ENCODE data around the gene FURIN. TPM values are rescaled to one million over a fixed set of nuclear protein-coding genes. Genes with fewer than 3 reads are reported as not detected.

Gene FURIN
- total RNA-seq, 1 experiment from 2014 or later = 35.1 TPM

DNA sequence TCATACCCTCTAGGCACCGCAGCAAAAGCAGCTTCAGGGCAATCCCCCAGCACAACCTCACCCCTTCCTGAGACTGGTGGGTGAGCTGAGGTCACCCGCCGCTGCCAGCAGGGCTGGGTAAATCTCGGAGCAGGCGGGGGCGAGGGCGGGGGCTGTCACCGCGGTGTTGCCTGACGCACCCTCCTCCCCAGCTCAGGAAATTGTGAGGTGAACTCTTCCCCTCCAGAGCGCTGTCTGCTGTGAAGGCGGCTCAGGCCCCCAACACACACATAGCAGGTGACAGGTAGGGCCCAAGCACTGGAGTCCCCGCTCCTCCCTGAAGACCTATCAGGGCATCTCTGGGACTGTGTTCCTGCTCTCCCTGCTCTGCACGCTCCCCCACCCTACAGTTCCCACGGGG lies 30.2 kb upstream of the FURIN start:
- no peak overlapping the region for H2BK5ac ChIP-seq (ENCODE audit: insufficient read length, low read length)
- H4K8ac ChIP-seq (replicated peaks; ENCODE audit: insufficient read length, low read depth, low read length) = no peak overlapping the region
- H3K4me1 ChIP-seq (ENCODE audit: insufficient read depth, low read length) = peaks cover 5% of the 10 kb centered on the region; the same call in 1 of the 2 replicates
- no peak overlapping the region for H3K56ac ChIP-seq (ENCODE audit: insufficient read length, low read depth, low read length)
- H3K27ac ChIP-seq (ENCODE audit: insufficient read length, low read depth, low read length) = no peak overlapping the region
- H3K4ac ChIP-seq (ENCODE audit: low read depth, low read length) = no peak overlapping the region
- no peak overlapping the region for H2BK120ac ChIP-seq (ENCODE audit: low read depth, low read length, poor library complexity, severe bottlenecking)
- peaks cover 40 to 41% of the 10 kb centered on the region in 2 experiments for H3K4me1 Mint-ChIP-seq
- no peaks in the 10 kb centered on the region for H3K9me3 ChIP-seq (ENCODE audit: control insufficient read depth, low read depth, low read length)
- H3K27me3 ChIP-seq (ENCODE audit: insufficient read depth, low read length) = no peaks in the 10 kb centered on the region
- no peak overlapping the region for H4K91ac ChIP-seq (ENCODE audit: insufficient read length, low read depth, low read length)
- H4K5ac ChIP-seq (ENCODE audit: insufficient read length, low read depth, low read length) = no peak overlapping the region
- H3K4me3 Mint-ChIP-seq = no peak overlapping the region
- H2BK12ac ChIP-seq (ENCODE audit: insufficient read length, low read depth, low read length) = no peak overlapping the region
- no CpG with 5 or more reads among the region's 15 CpGs for WGBS (ENCODE audit: extremely low coverage, insufficient read length, low lambda C conversion rate)
- no peak overlapping the region for H3K23ac ChIP-seq (ENCODE audit: insufficient read length, low read depth, low read length)
- no peak overlapping the region for H2BK15ac ChIP-seq (ENCODE audit: low read depth, low read length)
- no peak overlapping the region for H3K18ac ChIP-seq (ENCODE audit: insufficient read length, low read depth, low read length)
- no peak overlapping the region for H2AFZ ChIP-seq (ENCODE audit: low read length)
- no peaks in the 10 kb centered on the region; a peak in 1 of 5 replicates for H3K9me3 Mint-ChIP-seq
- no peak overlapping the region for H2AK5ac ChIP-seq (ENCODE audit: insufficient read length, low read length)
- no peak for TF ChIP-seq CTCF (conservative IDR thresholded peaks at IDR 0.05)
- no peak overlapping the region for H3K9ac ChIP-seq (ENCODE audit: extremely low read depth, insufficient read length, low read length)
- H3K23me2 ChIP-seq (ENCODE audit: insufficient read length, low read depth, low read length, poor library complexity, severe bottlenecking) = no peaks in the 10 kb centered on the region
- H3K79me2 ChIP-seq (ENCODE audit: insufficient read depth, low read length) = no peaks in the 10 kb centered on the region
- peak overlapping the region in 2 of 3 experiments; percentile 63 to 92; a peak in 2 of 7 replicates for H3K27ac Mint-ChIP-seq
- H3K14ac ChIP-seq (ENCODE audit: insufficient read depth, low read length) = no peak overlapping the region
- no peak overlapping the region for H3T11ph ChIP-seq (ENCODE audit: low read length)
- no peaks in the 10 kb centered on the region for H3K36me3 Mint-ChIP-seq (ENCODE audit: insufficient read depth in 1 of 3, low read depth in 3 of 3)
- H3K79me1 ChIP-seq (ENCODE audit: insufficient read depth, low read depth, low read length, poor library complexity, severe bottlenecking) = no peaks in the 10 kb centered on the region
- no peaks in the 10 kb centered on the region for H4K20me1 ChIP-seq (ENCODE audit: control insufficient read depth, insufficient read depth, insufficient read length)
- H2BK20ac ChIP-seq (ENCODE audit: low read depth, low read length, poor library complexity, severe bottlenecking) = no peak overlapping the region
- peaks cover 6% of the 10 kb centered on the region for H3K27me3 Mint-ChIP-seq (ENCODE audit: low read depth)
- no peak for DNase-seq
- no peak overlapping the region for H3K4me2 ChIP-seq (ENCODE audit: insufficient read depth, insufficient read length, low read length)
